GM12878 (cell line): ENCODE measurements around the gene PDZK1IP1. TPM values are rescaled to one million over a fixed set of nuclear protein-coding genes. Genes with fewer than 3 reads are reported as not detected.

Source experiments
- ATAC-seq: fragments of 200-7000 bp; cut with Tn5 transposase; 3 replicates; pipeline ENCODE4 v1.9.1; 2020; ENCODE audit warnings: mild to moderate bottlenecking, moderate library complexity
- BruUV-seq: library from RNA; stranded (reverse); fragments of 400-500 nt; replicated peaks from 2 replicates; lab custom pipeline; 2021; lab: Mats Ljungman, UMichigan
- CTCF ChIA-PET: fragments of 300-600 bp; sonication (Branson Sonifier 250); formaldehyde crosslinking; extraction: SDS; loops from one replicate; lab custom pipeline; 2021; ENCODE audit warnings: inconsistent platforms; lab: Yijun Ruan, JAX
- POLR2A ChIA-PET: fragments of 350-600 bp; formaldehyde crosslinking; extraction: SDS; loops from one replicate; lab custom pipeline; 2021; ENCODE audit warnings: inconsistent platforms; lab: Charles Lee
- RAD21 ChIA-PET: fragments of 300-600 bp; sonication (Branson Sonifier 250); formaldehyde crosslinking; loops from one replicate; lab custom pipeline; 2023; ENCODE audit warnings: antibody characterized with exemption; ENCODE audit not compliant: unreplicated experiment; lab: Charles Lee
- SMC1A ChIA-PET: fragments of 300-600 bp; sonication (Branson Sonifier 250); formaldehyde crosslinking; loops from one replicate; lab custom pipeline; 2023; ENCODE audit not compliant: unreplicated experiment, uncharacterized antibody; lab: Charles Lee
- DNase-seq: peaks from one replicate; pipeline ENCODE4 v3.0.0-alpha.2; 2011; ENCODE audit warnings: low read depth, low spot score
- FAIRE-seq: peaks from 3 replicates; lab custom pipeline; 2011; peaks lifted over from hg19 to GRCh38; lab: Jason Lieb, UNC
- H2AFZ ChIP-seq: 2 replicates; pipeline ENCODE4 v1.6.0; 2011; ENCODE audit warnings: low read depth, low read length, control low read depth; ENCODE audit not compliant: control insufficient read depth
- H3K27ac ChIP-seq: 2 replicates; pipeline ENCODE4 v1.5.1; 2011; ENCODE audit warnings: control low read depth; ENCODE audit not compliant: control insufficient read depth, insufficient read depth
- H3K27me3 ChIP-seq, 2 experiments: replicated peaks in 1 of 2; 2 replicates each; pipeline versions ENCODE4 v1.6.0 to v1.6.1; 2011; ENCODE audit warnings: low read length in 1 of 2; ENCODE audit not compliant: control insufficient read depth in 2 of 2, insufficient read depth in 2 of 2
- H3K36me3 ChIP-seq, 2 experiments: 2 replicates each; pipeline ENCODE4 v1.5.1; 2011; ENCODE audit warnings: low read length in 1 of 2; ENCODE audit not compliant: control insufficient read depth in 2 of 2, insufficient read depth in 2 of 2
- H3K4me1 ChIP-seq: 2 replicates; pipeline ENCODE4 v1.6.1; 2011; ENCODE audit warnings: mild to moderate bottlenecking, low read length, moderate library complexity, mixed read lengths; ENCODE audit not compliant: control insufficient read depth, insufficient read depth
- H3K4me2 ChIP-seq: 2 replicates; pipeline ENCODE4 v1.6.0; 2011; ENCODE audit warnings: control low read depth; ENCODE audit not compliant: control insufficient read depth, insufficient read depth
- H3K4me3 ChIP-seq: fragments of 200-600 bp; sonication (generic); 2 replicates; pipeline ENCODE4 v1.5.1; 2016
- H3K79me2 ChIP-seq: 2 replicates; pipeline ENCODE4 v1.6.0; 2011; ENCODE audit warnings: low read length; ENCODE audit not compliant: control insufficient read depth, insufficient read depth
- H3K9ac ChIP-seq: 2 replicates; pipeline ENCODE4 v1.8.0; 2011; ENCODE audit warnings: low read length, control low read depth, mixed read lengths; ENCODE audit not compliant: control insufficient read depth, insufficient read depth
- H3K9me3 ChIP-seq: replicated peaks from 3 replicates; pipeline ENCODE4 v1.5.1; 2011; ENCODE audit warnings: mild to moderate bottlenecking, low read length; ENCODE audit not compliant: control insufficient read depth, insufficient read depth
- H4K20me1 ChIP-seq: 2 replicates; pipeline ENCODE4 v1.6.0; 2011; ENCODE audit not compliant: control insufficient read depth, insufficient read depth
- ATF2 ChIP-seq: IDR thresholded peaks from 2 replicates; pipeline ENCODE4 v1.6.1; 2012; ENCODE audit warnings: low read length, inconsistent platforms
- BACH1 ChIP-seq: fragments of 450-650 bp; IDR thresholded peaks from 2 replicates; pipeline ENCODE4 v1.6.1; 2017; ENCODE audit warnings: mild to moderate bottlenecking, borderline replicate concordance
- BCL11A ChIP-seq: IDR thresholded peaks from 2 replicates; pipeline ENCODE4 v1.6.1; 2011; ENCODE audit warnings: low read depth, low read length
- CHD2 ChIP-seq: IDR thresholded peaks from 2 replicates; pipeline ENCODE4 v1.6.1; 2011; ENCODE audit warnings: low read depth, low read length, improper control_type of control experiment, borderline replicate concordance
- ELK1 ChIP-seq: IDR thresholded peaks from 2 replicates; pipeline ENCODE4 v1.6.1; 2012; ENCODE audit warnings: low read depth, low read length, improper control_type of control experiment
- ETV6 ChIP-seq, 2 experiments: fragments of 450-650 bp in 1 of 2; IDR thresholded peaks in 1 of 2; conservative IDR thresholded peaks in 1 of 2; 2 replicates each; pipeline ENCODE4 v1.6.1; 2014; ENCODE audit warnings: antibody characterized with exemption in 1 of 2, borderline replicate concordance in 1 of 2, low read depth in 1 of 2, mild to moderate bottlenecking in 1 of 2, moderate library complexity in 1 of 2
- HDGF ChIP-seq: fragments of 450-650 bp; IDR thresholded peaks from 2 replicates; pipeline ENCODE4 v1.6.1; 2016; ENCODE audit warnings: antibody characterized with exemption
- IRF4 ChIP-seq: IDR thresholded peaks from 2 replicates; pipeline ENCODE4 v1.6.1; 2011; ENCODE audit warnings: low read depth, low read length
- JUNB ChIP-seq: IDR thresholded peaks from 2 replicates; pipeline ENCODE4 v1.6.1; 2016; ENCODE audit warnings: antibody characterized with exemption, mild to moderate bottlenecking
- LARP7 ChIP-seq: fragments of 450-650 bp; IDR thresholded peaks from 2 replicates; pipeline ENCODE4 v1.6.1; 2017; ENCODE audit warnings: mild to moderate bottlenecking
- MXI1 ChIP-seq: fragments of 150-350 bp; IDR thresholded peaks from 2 replicates; pipeline ENCODE4 v1.6.1; 2011; ENCODE audit warnings: low read depth, mild to moderate bottlenecking, inconsistent platforms, low read length, improper control_type of control experiment
- NFYB ChIP-seq: IDR thresholded peaks from 2 replicates; pipeline ENCODE4 v1.6.1; 2011; ENCODE audit warnings: low read depth, mild to moderate bottlenecking, low read length, improper control_type of control experiment, moderate library complexity; ENCODE audit not compliant: insufficient read depth
- NR2F1 ChIP-seq: fragments of 450-650 bp; conservative IDR thresholded peaks from 2 replicates; pipeline ENCODE4 v1.6.1; 2017; ENCODE audit warnings: mild to moderate bottlenecking
- RFX5 ChIP-seq: IDR thresholded peaks from 2 replicates; pipeline ENCODE4 v1.6.1; 2011; ENCODE audit warnings: low read depth, low read length, improper control_type of control experiment
- SKIL ChIP-seq: fragments of 450-650 bp; IDR thresholded peaks from 2 replicates; pipeline ENCODE4 v1.6.1; 2017; ENCODE audit warnings: mild to moderate bottlenecking, low read depth, inconsistent platforms; ENCODE audit not compliant: poor library complexity, severe bottlenecking
- SREBF1 ChIP-seq: IDR thresholded peaks from 2 replicates; pipeline ENCODE4 v1.6.1; 2012; ENCODE audit warnings: mild to moderate bottlenecking, low read length
- STAT3 ChIP-seq: IDR thresholded peaks from 2 replicates; pipeline ENCODE4 v1.6.1; 2011; ENCODE audit warnings: low read depth, low read length, improper control_type of control experiment
- TARDBP ChIP-seq: IDR thresholded peaks from 2 replicates; pipeline ENCODE4 v1.6.1; 2016; ENCODE audit warnings: borderline replicate concordance
- ZNF24 ChIP-seq: fragments of 450-650 bp; IDR thresholded peaks from 2 replicates; pipeline ENCODE4 v1.6.1; 2017; ENCODE audit warnings: antibody characterized with exemption, mild to moderate bottlenecking
- WGBS: methylation state at CpG from one replicate; pipeline ENCODE4 v1.1.6; 2016; ENCODE audit warnings: low lambda C conversion rate; ENCODE audit not compliant: insufficient replicate concordance, insufficient coverage; ENCODE audit errors: missing lambda C conversion rate; 5-methylcytosine and 5-hydroxymethylcytosine counted together
- in situ Hi-C: fragments of 300-500 bp; cut with MboI; formaldehyde crosslinking; loops from 9 replicates; pipeline ENCODE4 v1.14.3; 2018; ENCODE audit warnings: mixed read lengths
- intact Hi-C: fragments of 100-400 bp; cut with micrococcal nuclease; formaldehyde crosslinking; loops from one replicate; pipeline ENCODE4 v1.14.2; 2022; ENCODE audit not compliant: unreplicated experiment
- polyA plus RNA-seq, 11 experiments: library from polyadenylated mRNA; depleted of rRNA in 4 of 11; unstranded in 6 of 11; stranded (reverse) in 5 of 11; fragments of >200 nt; fragmentation: Nextera tagmentation in 4 of 11; fragmentation: Illumina TruSeq in 1 of 11; extraction: Ambion mirVana in 4 of 11; extraction: Trizol in 1 of 11; gene quantifications; 1 replicate in 1 of 11; 2 replicates in 10 of 11; pipeline versions ENCODE4 v1.2.1 to v1.2.3, GENCODE V29; 2011 to 2016; ENCODE audit warnings: inconsistent platforms in 2 of 11, missing spikeins in 2 of 11, low read depth in 1 of 11
- total RNA-seq, 4 experiments: library from RNA; depleted of rRNA in 3 of 4; stranded (reverse); fragments of >200 nt in 3 of 4; fragmentation: Illumina TruSeq in 1 of 4; extraction: Trizol in 1 of 4; gene quantifications; 2 replicates each; pipeline versions ENCODE4 v1.2.1 to v1.2.3, GENCODE V29; 2013 to 2021

The PDZK1IP1 gene
- total and polyA plus RNA-seq, 10 of the 15 experiments (the other 5 are each of a cell fraction or from before 2014, with no cell fraction given): not detected

- no peak overlapping the region for H3K9ac ChIP-seq
Observed at GRCh38 chr1:47209091-47209490, 19.3 kb upstream of the PDZK1IP1 start.

More at GRCh38 chr1:47209091-47209490, 19.3 kb upstream of the PDZK1IP1 start:
- FAIRE-seq (no peak), DNase-seq (no peak), ATAC-seq (no peak)
- Histone ChIP-seq H3K4me3 (no peak overlapping the region), H3K27me3 (peaks cover 1 to 3% of the 10 kb centered on the region in 2 experiments), H3K9me3 (no peaks in the 10 kb centered on the region), H3K36me3 (no peaks in the 10 kb centered on the region), H3K4me2 (no peak overlapping the region), H2AFZ (no peak overlapping the region), H3K79me2 (no peaks in the 10 kb centered on the region), H3K27ac (no peak overlapping the region), H4K20me1 (no peaks in the 10 kb centered on the region), H3K4me1 (no peaks in the 10 kb centered on the region; the same call in 1 of the 2 replicates)
- TF ChIP-seq ZNF24: no peak
- no peak for TF ChIP-seq HDGF
- no peak for TF ChIP-seq STAT3
- TF ChIP-seq BACH1: no peak
- TF ChIP-seq JUNB: no peak
- TF ChIP-seq MXI1: no peak
- no peak for TF ChIP-seq LARP7
- TF ChIP-seq IRF4: no peak
- TF ChIP-seq NR2F1: no peak
- TF ChIP-seq ELK1: no peak
- TF ChIP-seq NFYB: no peak
- TF ChIP-seq BCL11A: no peak
- no peak for TF ChIP-seq RFX5
- no peak for TF ChIP-seq SREBF1
- TF ChIP-seq ATF2: no peak
- TF ChIP-seq TARDBP: no peak
- no peak for TF ChIP-seq SKIL
- TF ChIP-seq ETV6 (conservative IDR thresholded peaks at IDR 0.05 in 1 of 2, IDR thresholded peaks at IDR 0.05 in 1 of 2; ENCODE audit: borderline replicate concordance in 1 of 2, low read depth in 1 of 2): no peak
- no peak for TF ChIP-seq CHD2
- ChIA-PET RAD21 (no interaction called here), CTCF (interaction anchor here (1.1 kb wide), 1 partner anchor 16 kb away, joined by 3 read pairs; no protein-coding TSS in a partner anchor), SMC1A (no interaction called here), POLR2A (no interaction called here)
- in situ Hi-C loops: no loop called here
- BruUV-seq: no TSS peak
- WGBS: 25% methylated on average over 8 of the region's 8 CpGs
- intact Hi-C loops: no loop called here
